Large intestine (tissue), 3 donors: ENCODE measurements around the gene FBXO42. TPM values are rescaled to one million over a fixed set of nuclear protein-coding genes. Genes with fewer than 3 reads are reported as not detected.

Experiments
- DNase-seq, 2 donors: peaks; one replicate each; pipeline versions ENCODE4 v3.0.0 to v3.0.0-alpha.2; 2013
- H3K27ac ChIP-seq: one replicate; pipeline ENCODE4 v1.5.1; 2013; ENCODE audit warnings: low read length
- H3K27me3 ChIP-seq: 2 replicates; pipeline ENCODE4 v1.6.1; 2013; ENCODE audit warnings: low read length; ENCODE audit not compliant: control insufficient read depth, insufficient read depth
- H3K36me3 ChIP-seq: 2 replicates; pipeline ENCODE4 v1.6.1; 2013; ENCODE audit warnings: low read length; ENCODE audit not compliant: control insufficient read depth, insufficient read depth
- H3K4me1 ChIP-seq: one replicate; pipeline ENCODE4 v1.6.1; 2013; ENCODE audit warnings: low read length; ENCODE audit not compliant: control insufficient read depth, insufficient read depth
- H3K4me3 ChIP-seq: one replicate; pipeline ENCODE4 v1.5.1; 2013; ENCODE audit warnings: low read length
- H3K9me3 ChIP-seq: one replicate; pipeline ENCODE4 v1.6.1; 2013; ENCODE audit warnings: mild to moderate bottlenecking, low read depth, low read length, moderate library complexity; ENCODE audit not compliant: control insufficient read depth
- WGBS: methylation state at CpG from one replicate; pipeline ENCODE4 v1.1.5; 2013; ENCODE audit warnings: low lambda C conversion rate; ENCODE audit not compliant: insufficient coverage; 5-methylcytosine and 5-hydroxymethylcytosine counted together
- polyA plus RNA-seq: library from polyadenylated mRNA; unstranded; fragments of 120-200 nt; gene quantifications from one replicate; pipeline ENCODE4 v1.2.1, GENCODE V29; 2013

The FBXO42 gene
- polyA plus RNA-seq, 1 donor = 17.0 TPM

DNA sequence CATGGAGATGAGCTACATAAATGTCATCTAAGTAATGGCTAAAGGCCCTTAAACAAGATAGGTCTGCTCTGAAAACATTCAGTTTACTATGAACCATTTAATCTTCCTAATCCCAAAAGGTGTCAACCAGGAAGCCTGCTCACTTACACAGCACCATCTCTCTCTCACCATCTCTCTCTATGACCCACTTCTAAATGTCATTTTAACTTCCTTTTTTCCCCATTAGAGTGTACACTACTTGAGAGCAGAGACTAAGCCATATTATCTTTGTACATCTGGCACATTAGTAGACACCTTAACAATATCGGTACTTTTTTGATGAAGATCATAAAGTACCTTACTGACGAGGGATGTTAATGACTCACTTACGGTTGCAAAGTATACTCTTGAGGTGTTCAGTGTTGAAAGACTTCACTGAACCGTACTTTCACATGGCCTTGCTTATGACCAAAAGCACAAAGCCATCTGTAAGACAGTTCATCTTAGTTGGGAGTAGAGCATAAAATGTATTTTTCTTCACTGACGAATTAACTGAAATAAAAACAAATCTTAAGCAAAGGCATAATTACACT, 25.4 kb downstream of the FBXO42 start:
- Histone ChIP-seq H3K9me3 (no peaks in the 10 kb centered on the region), H3K27me3 (no peaks in the 10 kb centered on the region), H3K4me1 (no peaks in the 10 kb centered on the region), H3K36me3 (no peaks in the 10 kb centered on the region), H3K27ac (no peak overlapping the region), H3K4me3 (no peak overlapping the region)
- WGBS = 88% methylated on average over 3 of the region's 5 CpGs
- DNase-seq = no peak

GRCh38 chr1:16324456-16324890, 27.8 kb downstream of the FBXO42 start:
- 100% methylated on average over 3 of the region's 6 CpGs for WGBS
- no peaks in the 10 kb centered on the region for H3K36me3 ChIP-seq
- H3K27ac ChIP-seq = no peak overlapping the region
- no peak for DNase-seq
- H3K27me3 ChIP-seq = no peaks in the 10 kb centered on the region
- no peaks in the 10 kb centered on the region for H3K4me1 ChIP-seq
- H3K9me3 ChIP-seq = no peaks in the 10 kb centered on the region
- no peak overlapping the region for H3K4me3 ChIP-seq

GRCh38 chr1:16321176-16321867, 31.0 kb downstream of the FBXO42 start:
- Histone ChIP-seq H3K9me3 (no peaks in the 10 kb centered on the region), H3K36me3 (no peaks in the 10 kb centered on the region), H3K27ac (no peak overlapping the region), H3K4me3 (no peak overlapping the region), H3K4me1 (no peaks in the 10 kb centered on the region), H3K27me3 (no peaks in the 10 kb centered on the region)
- no CpG with 5 or more reads among the region's 4 CpGs for WGBS
- no peak for DNase-seq

DNA sequence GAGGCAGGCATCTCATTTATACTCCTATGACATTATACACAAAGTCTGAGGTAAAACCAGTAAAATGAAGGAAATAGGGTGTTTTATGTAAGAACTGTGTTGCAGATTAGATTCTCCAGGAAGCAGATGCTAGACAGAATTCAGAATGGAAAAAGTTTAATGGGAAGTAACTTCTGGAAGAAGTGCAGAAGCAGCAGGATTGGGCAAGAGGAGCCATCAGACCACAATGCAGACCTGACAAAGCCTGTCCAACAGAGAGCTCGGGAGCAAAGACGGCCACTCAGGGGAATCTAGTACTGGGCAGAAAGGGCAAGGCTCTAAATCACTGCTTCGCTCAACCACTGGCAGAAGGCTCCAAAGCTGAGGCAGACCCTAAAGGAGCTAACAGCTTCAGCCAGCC, 33.7 kb downstream of the FBXO42 start:
- no peak for DNase-seq
- Histone ChIP-seq H3K27me3 (no peaks in the 10 kb centered on the region), H3K4me1 (no peaks in the 10 kb centered on the region), H3K27ac (no peak overlapping the region), H3K36me3 (peaks cover 15% of the 10 kb centered on the region), H3K4me3 (no peak overlapping the region), H3K9me3 (no peaks in the 10 kb centered on the region)
- no CpG with 5 or more reads among the region's 3 CpGs for WGBS

GRCh38 chr1:16315437-16315836, 36.8 kb downstream of the FBXO42 start:
- no peak for DNase-seq
- WGBS = no CpG with 5 or more reads among the region's 4 CpGs
- Histone ChIP-seq H3K4me1 (no peaks in the 10 kb centered on the region), H3K27me3 (no peaks in the 10 kb centered on the region), H3K4me3 (no peak overlapping the region), H3K36me3 (peaks cover 29% of the 10 kb centered on the region), H3K9me3 (no peaks in the 10 kb centered on the region), H3K27ac (no peak overlapping the region)

DNA sequence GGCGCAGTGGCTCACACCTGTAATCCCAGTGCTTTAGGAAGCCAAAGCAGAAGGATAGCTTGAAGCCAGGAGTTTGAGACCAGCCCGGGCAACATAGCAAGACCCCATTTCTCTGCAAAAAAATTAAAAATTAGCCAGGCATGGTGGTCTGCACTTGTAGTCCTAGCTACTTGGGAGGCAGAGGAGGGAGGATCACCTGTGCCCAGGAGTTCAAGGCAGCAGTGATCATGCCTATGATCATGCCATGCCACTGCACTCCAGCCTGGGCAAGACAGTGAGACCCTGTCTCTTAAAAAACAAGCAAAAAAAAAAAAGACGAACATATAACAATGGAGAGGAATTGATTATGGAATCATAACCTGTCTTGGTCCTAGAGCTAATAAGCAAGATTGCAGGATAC, 45.1 kb downstream of the FBXO42 start:
- H3K4me1 ChIP-seq = no peaks in the 10 kb centered on the region
- no CpG with 5 or more reads among the region's 3 CpGs for WGBS
- H3K27me3 ChIP-seq = no peaks in the 10 kb centered on the region
- peaks cover 52% of the 10 kb centered on the region for H3K36me3 ChIP-seq
- peaks cover 5% of the 10 kb centered on the region for H3K9me3 ChIP-seq
- no peak overlapping the region for H3K27ac ChIP-seq
- no peak for DNase-seq
- H3K4me3 ChIP-seq = no peak overlapping the region

- no peaks in the 10 kb centered on the region for H3K4me1 ChIP-seq
- no peak overlapping the region for H3K4me3 ChIP-seq
- H3K9me3 ChIP-seq = peaks cover 3% of the 10 kb centered on the region
- DNase-seq = no peak
- WGBS = no CpG with 5 or more reads among the region's 12 CpGs
- no peaks in the 10 kb centered on the region for H3K27me3 ChIP-seq
- H3K27ac ChIP-seq = no peak overlapping the region
- peaks cover 54% of the 10 kb centered on the region for H3K36me3 ChIP-seq
Observed at GRCh38 chr1:16302709-16303627, 49.3 kb downstream of the FBXO42 start.

DNA sequence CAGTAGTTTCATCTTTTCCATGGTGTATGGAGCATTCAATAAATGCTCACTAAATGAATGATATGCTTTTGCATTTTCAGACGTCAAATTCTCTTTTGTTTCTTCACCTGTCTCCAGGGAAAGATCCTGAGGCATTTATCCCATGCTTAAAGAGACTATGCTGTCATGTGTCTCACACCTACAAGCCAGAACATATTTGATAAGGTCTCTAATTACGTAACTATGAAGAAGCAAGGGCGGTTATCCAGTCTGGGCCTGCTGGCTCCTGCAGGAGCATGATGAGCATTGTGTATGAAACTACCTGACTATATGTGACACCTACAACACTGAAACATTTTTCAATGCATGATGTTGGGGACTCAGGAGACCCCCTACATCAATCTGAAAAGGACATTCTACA, 51.8 kb downstream of the FBXO42 start:
- H3K4me3 ChIP-seq = no peak overlapping the region
- WGBS = 100% methylated on average over 1 of the region's 3 CpGs
- H3K36me3 ChIP-seq = peaks cover 51% of the 10 kb centered on the region

GRCh38 chr1:16298653-16299052, 53.6 kb downstream of the FBXO42 start:
- DNase-seq = no peak
- peaks cover 42% of the 10 kb centered on the region for H3K36me3 ChIP-seq
- no peak overlapping the region for H3K27ac ChIP-seq
- H3K9me3 ChIP-seq = no peaks in the 10 kb centered on the region
- no peaks in the 10 kb centered on the region for H3K4me1 ChIP-seq
- H3K27me3 ChIP-seq = no peaks in the 10 kb centered on the region
- WGBS = 98% methylated on average over 8 of the region's 12 CpGs
- no peak overlapping the region for H3K4me3 ChIP-seq

More for the DNA sequence above, 51.8 kb downstream of the FBXO42 start:
- H3K27me3 ChIP-seq = no peaks in the 10 kb centered on the region
- H3K9me3 ChIP-seq = no peaks in the 10 kb centered on the region
- DNase-seq = no peak
- H3K27ac ChIP-seq = no peak overlapping the region
- H3K4me1 ChIP-seq = no peaks in the 10 kb centered on the region

DNA sequence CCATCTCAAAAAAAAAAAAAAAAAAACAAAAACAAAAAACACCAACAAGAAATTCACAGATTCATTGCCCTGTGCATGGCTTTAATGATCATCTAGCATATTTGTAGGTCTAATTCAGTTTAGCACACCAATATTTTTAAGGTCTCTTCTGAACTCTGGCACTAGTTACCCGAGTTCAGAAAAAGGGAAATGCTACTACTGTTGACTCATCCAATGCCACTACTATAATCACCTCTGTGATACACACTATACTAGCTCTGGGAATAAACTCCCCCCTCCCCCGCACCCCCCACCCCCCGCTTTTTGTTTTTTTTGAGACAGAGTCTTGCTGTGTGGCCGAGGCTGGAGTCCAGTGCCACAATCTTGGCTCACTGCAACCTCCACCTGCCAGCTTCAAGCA, 55.6 kb downstream of the FBXO42 start:
- no peak for DNase-seq
- Histone ChIP-seq H3K9me3 (no peaks in the 10 kb centered on the region), H3K4me3 (no peak overlapping the region), H3K27me3 (no peaks in the 10 kb centered on the region), H3K36me3 (peaks cover 34% of the 10 kb centered on the region), H3K4me1 (no peaks in the 10 kb centered on the region), H3K27ac (no peak overlapping the region)
- no CpG with 5 or more reads among the region's 4 CpGs for WGBS
